Measurements from ENCODE around the gene SLC51A. TPM values are rescaled to one million over a fixed set of nuclear protein-coding genes. Genes with fewer than 3 reads are reported as not detected.
"Not testable (repeated sequence)": the region's sequence is repeated elsewhere in the genome, so short reads cannot be mapped to it uniquely, and the experiment has no call there.

SLC51A gene
- polyA plus RNA-seq, 4 donors: 8.2 to 12.8 (median 11.2) TPM

GRCh38 chr3:196192524-196193051 lies 23.7 kb upstream of the SLC51A start:
- DNase-seq (ENCODE audit: low read depth in 4 of 4, low spot score in 3 of 4): no peak

- no peak for DNase-seq (ENCODE audit: low read depth in 4 of 4, low spot score in 3 of 4)
Measured at GRCh38 chr3:196193133-196193735, 23.1 kb upstream of the SLC51A start.

GRCh38 chr3:196193736-196194541 lies 22.4 kb upstream of the SLC51A start:
- no peak for DNase-seq (ENCODE audit: low read depth in 4 of 4, low spot score in 3 of 4)

- no peak for DNase-seq (ENCODE audit: low read depth in 4 of 4, low spot score in 3 of 4)
Measured at GRCh38 chr3:196194542-196194915, 21.8 kb upstream of the SLC51A start.

- DNase-seq (ENCODE audit: low read depth in 4 of 4, low spot score in 3 of 4): no peak
Measured at GRCh38 chr3:196195664-196196265, 20.6 kb upstream of the SLC51A start.

DNA sequence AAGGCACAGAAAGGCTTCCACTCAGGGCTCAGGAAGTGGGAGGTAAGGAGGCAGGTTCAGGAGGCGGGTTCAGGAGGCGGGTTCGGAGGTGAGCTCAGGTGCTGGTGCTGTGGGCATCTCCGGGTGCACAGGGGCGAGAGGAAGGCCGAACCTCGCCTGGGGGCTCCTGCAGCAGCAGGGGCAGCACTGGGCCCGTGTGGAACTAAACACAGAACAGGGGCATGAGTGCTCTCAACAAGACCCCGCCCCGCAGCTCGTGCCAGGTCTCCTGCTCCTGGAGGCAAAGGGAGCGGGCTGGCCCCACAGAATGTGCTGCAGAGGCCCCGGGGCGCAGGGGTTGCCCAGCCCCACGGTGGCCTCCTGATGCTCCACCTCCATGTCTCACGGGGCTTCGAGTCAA lies 18.8 kb upstream of the SLC51A start:
- no peak for DNase-seq (ENCODE audit: low read depth in 4 of 4, low spot score in 3 of 4)

DNA sequence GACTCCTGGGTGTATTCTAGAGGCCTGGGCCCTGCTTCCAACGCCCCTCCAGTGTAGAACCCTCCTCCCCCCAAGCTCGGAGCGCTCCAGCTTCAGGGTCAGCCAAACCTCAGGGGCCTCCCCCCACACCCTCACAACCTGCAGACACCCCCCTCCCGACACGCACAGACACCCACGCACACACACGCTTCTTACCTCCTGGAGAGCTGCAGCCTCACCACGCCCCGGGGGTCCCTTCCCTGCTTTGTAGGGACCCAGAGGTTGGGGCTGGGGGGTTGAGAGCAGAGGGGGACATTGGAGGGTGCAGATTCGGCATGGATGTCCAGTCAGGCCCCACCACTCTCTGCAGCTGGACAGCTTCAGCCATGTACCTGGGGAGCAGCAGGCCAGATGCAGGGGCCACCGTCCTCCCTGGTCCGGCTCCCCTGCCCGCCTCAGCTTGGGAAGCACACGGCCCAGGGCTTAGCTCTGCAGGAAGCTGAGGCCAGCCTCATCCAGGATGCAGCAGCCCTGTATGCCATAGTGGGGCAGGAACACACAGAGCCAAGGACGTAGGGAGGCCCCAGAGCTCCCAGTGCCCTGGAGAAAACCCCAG lies 18.2 kb upstream of the SLC51A start:
- DNase-seq (ENCODE audit: low read depth in 4 of 4, low spot score in 3 of 4): no peak

DNA sequence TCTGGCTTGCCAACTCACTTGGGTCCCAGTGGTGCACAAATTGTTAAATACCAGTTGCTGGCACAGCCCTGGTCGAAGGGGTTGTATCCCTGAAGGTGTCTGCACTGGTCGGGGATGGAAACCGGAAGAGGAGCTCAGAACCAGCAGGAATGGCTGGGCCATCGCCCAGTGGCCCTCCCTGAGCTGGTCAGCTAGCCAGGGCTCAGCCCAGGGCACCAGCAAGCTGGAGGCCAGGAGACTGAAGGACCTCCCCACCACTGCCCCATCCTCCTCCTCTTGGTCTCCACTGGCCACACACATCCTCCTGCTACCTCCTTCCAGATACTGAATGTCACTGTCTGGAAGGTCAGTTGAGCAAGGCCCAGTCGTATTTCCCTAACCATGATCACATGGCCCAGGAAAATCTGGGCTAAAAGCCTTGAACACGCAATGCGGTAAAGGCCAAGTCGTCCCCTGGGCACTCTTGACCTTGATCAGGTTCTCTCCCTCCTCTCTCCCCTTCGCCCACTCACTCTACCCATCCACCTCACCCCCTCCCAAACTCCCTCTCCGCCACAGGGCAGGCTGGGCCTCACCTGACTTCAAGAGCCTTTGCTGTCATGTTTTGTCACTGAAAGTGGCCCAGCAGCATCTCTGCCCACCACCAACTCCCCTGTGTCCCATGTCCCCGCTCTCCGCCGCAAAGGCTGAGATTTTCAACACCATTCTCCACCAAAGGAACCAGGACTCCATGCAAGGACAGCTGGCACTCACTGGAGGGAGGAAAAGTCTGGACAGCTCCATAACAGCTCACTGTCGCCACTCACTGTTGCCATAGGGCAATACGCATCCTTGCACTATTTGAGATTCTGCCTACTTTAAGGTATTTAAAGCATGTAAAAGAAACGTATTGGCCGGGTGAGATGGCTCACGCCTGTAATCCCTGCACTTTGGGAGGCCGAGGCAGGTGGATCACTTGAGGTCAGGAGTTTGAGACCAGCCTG lies 17.3 kb upstream of the SLC51A start:
- no peak for DNase-seq (ENCODE audit: low read depth in 4 of 4, low spot score in 3 of 4)

- DNase-seq (ENCODE audit: low read depth in 4 of 4, low spot score in 3 of 4): no peak
Measured at GRCh38 chr3:196202516-196202970, 13.8 kb upstream of the SLC51A start.

DNA sequence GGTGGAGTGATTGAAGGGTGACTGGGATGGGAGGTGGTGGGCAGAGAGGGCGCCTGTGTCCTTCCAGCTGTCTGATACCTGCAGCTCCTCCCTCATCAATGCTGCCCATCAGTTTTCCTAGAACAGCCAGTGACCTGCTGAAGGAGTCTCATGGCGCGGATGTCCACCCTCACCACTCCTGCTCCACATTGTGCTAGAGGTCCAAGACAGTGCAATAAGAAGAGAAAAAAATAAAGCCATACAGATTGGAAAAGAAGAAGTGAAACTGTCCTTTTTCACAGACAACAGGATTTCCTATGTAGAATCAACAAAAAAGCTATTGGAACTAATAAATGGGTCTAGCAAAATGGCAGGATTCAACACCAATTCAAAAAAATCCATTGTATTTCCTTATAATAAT lies 12.5 kb upstream of the SLC51A start:
- DNase-seq (ENCODE audit: low read depth in 4 of 4, low spot score in 3 of 4): no peak

GRCh38 chr3:196205442-196206205 lies 10.7 kb upstream of the SLC51A start:
- not testable (repeated sequence) for DNase-seq (ENCODE audit: low read depth in 4 of 4, low spot score in 3 of 4)

DNA sequence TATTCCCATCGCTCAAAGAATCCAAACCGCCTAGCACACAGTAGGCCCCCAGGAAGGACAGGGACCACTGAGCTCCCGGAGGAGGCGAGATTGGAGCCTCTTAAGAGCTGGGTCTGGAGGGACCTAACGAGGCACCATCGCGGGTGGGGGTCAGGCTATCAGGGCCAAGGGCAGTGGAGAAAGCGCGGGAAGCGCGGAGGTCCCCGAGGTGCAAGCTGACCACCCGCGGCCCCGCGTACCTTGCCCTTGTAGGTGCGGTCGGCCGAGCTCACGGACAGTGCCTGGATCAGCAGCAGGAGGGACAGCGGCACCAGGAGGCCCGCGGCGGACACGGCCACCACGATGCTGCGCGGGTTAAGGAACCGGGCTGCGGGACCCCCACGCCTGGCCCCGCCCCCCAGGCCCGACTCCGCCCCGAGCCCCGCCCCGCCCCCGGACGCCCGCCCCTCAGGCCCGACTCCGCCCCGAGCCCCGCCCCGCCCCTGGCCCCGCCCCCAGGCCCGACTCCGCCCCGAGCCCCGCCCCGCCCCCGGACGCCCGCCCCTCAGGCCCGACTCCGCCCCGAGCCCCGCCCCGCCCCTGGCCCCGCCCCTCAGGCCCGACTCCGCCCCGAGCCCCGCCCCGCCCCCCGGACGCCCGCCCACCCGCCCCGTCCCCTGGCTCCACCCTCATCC lies 9.0 kb upstream of the SLC51A start:
- DNase-seq (ENCODE audit: low read depth in 4 of 4, low spot score in 3 of 4): no peak

GRCh38 chr3:196207833-196208607 lies 8.3 kb upstream of the SLC51A start:
- DNase-seq (ENCODE audit: low read depth in 4 of 4, low spot score in 3 of 4): no peak

DNA sequence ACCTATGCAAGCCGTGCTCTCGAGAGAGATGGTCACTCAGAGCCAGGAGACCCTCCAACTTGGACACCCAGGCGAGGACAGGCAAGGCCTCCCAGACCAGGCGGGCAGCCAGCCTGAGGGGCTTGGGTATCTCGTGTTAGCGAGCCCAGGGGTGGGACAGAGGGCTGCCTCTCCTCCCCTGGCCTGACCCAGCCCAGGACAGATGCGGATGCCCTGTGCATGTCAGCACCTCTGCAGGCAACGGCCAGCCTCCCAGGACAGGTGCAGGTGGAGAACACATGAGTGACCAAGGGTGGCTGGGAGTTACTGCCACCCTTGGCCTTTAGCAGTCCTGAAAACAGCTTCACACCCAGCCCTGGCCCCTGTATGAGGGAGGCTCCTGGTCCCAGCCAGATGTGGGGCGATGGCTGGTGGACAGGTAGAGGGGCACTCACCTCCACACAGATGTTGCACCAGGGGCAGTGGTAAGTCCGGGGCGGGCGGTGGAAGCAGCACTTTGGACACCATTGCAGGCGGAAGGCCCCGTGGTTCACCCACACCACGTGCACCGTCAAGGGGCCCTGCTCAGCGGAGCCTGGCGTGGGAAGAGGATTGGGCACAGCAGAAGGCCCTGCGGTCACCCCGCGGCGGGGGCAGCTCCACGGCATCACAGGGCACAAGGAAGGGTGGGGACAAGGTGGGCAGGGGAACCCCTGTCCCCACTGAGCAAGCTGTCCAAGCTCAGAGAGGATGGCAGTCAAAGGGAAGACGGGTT lies 7.2 kb upstream of the SLC51A start:
- DNase-seq (ENCODE audit: low read depth in 4 of 4, low spot score in 3 of 4): no peak

GRCh38 chr3:196209944-196210672 lies 6.2 kb upstream of the SLC51A start:
- DNase-seq (ENCODE audit: low read depth in 4 of 4, low spot score in 3 of 4): not testable (repeated sequence)
